Glutamatergic neuron (in vitro differentiated cells): ENCODE data around the gene JPH4. TPM values are rescaled to one million over a fixed set of nuclear protein-coding genes. Genes with fewer than 3 reads are reported as not detected.

ENCODE experiments used
- DNase-seq: peaks from one replicate; pipeline ENCODE4 v3.0.0; 2022
- H3K27ac Mint-ChIP-seq: one replicate; pipeline ENCODE4 v1.8.0; 2020; ENCODE audit warnings: mild to moderate bottlenecking, mixed read lengths, inconsistent platforms; ENCODE audit not compliant: unreplicated experiment
- H3K27me3 Mint-ChIP-seq: one replicate; pipeline ENCODE4 v1.8.0; 2020; ENCODE audit warnings: mild to moderate bottlenecking, moderate library complexity, mixed read lengths, inconsistent platforms; ENCODE audit not compliant: unreplicated experiment
- H3K36me3 Mint-ChIP-seq: one replicate; pipeline ENCODE4 v1.8.0; 2020; ENCODE audit warnings: mild to moderate bottlenecking, mixed read lengths, inconsistent platforms; ENCODE audit not compliant: unreplicated experiment
- H3K4me1 Mint-ChIP-seq: one replicate; pipeline ENCODE4 v1.8.0; 2020; ENCODE audit warnings: mild to moderate bottlenecking, low read depth, mixed read lengths, inconsistent platforms; ENCODE audit not compliant: unreplicated experiment
- H3K4me3 Mint-ChIP-seq: one replicate; pipeline ENCODE4 v1.8.0; 2020; ENCODE audit warnings: mild to moderate bottlenecking, mixed read lengths, inconsistent platforms; ENCODE audit not compliant: unreplicated experiment
- H3K9me3 Mint-ChIP-seq: one replicate; pipeline ENCODE4 v1.8.0; 2020; ENCODE audit warnings: mild to moderate bottlenecking, moderate library complexity, mixed read lengths, inconsistent platforms; ENCODE audit not compliant: unreplicated experiment
- total RNA-seq: library from RNA; stranded (reverse); fragmentation: NEBNext Ultra II Directional; extraction: Animal tissue kit (Norgen Biotek cat#: 25700); gene quantifications from one replicate; pipeline ENCODE4 v1.2.1, GENCODE V29; 2021; ENCODE audit not compliant: unreplicated experiment
- TF ChIP-seq, protein P1 (sequence below): fragments of 200-600 bp; sonication (generic); IDR thresholded peaks from one replicate; pipeline ENCODE4 v1.5.0; 2021; ENCODE audit not compliant: partially characterized antibody, unreplicated experiment

The JPH4 gene
- total RNA-seq, 1 donor from 2014 or later: 52.7 TPM

DNA sequence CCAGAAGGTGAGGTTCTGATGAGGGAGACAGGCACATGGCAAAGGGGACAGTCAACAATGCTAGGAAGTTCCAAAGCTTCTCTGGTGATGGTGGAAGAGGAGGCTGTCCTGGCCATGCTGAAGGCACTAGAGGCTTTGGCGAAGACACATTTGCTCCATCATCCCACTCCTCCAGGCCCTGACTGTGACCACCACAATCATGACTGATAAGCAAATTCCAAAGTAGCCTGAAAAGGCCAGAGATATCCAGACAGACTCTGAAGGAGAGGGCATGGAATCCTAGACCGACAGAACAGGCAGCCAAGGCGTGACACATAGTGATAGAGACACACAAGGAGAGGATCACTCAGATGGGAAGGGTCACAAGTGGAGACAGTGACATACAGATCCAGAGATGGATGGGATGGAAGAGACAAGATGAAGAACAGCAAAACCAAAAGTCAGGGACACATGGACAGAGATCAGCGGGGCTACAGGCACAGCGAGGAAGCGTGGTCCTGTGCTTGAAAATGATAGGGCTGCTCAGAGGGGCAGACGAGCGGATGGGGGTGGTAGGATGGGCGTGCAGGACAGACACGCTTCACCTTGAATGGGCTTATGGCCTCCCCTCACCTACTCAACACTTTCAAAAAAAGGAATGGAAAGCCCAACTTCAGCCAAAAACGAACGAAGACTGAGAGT, 28.3 kb downstream of the JPH4 start:
- no peaks in the 10 kb centered on the region for H3K36me3 Mint-ChIP-seq
- H3K4me3 Mint-ChIP-seq: no peak overlapping the region
- no peak overlapping the region for H3K27ac Mint-ChIP-seq
- H3K9me3 Mint-ChIP-seq: peaks cover 8% of the 10 kb centered on the region
- TF ChIP-seq, protein P1, sequence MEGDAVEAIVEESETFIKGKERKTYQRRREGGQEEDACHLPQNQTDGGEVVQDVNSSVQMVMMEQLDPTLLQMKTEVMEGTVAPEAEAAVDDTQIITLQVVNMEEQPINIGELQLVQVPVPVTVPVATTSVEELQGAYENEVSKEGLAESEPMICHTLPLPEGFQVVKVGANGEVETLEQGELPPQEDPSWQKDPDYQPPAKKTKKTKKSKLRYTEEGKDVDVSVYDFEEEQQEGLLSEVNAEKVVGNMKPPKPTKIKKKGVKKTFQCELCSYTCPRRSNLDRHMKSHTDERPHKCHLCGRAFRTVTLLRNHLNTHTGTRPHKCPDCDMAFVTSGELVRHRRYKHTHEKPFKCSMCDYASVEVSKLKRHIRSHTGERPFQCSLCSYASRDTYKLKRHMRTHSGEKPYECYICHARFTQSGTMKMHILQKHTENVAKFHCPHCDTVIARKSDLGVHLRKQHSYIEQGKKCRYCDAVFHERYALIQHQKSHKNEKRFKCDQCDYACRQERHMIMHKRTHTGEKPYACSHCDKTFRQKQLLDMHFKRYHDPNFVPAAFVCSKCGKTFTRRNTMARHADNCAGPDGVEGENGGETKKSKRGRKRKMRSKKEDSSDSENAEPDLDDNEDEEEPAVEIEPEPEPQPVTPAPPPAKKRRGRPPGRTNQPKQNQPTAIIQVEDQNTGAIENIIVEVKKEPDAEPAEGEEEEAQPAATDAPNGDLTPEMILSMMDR: no peak
- peaks cover under 1% of the 10 kb centered on the region for H3K4me1 Mint-ChIP-seq
- peaks cover 13% of the 10 kb centered on the region for H3K27me3 Mint-ChIP-seq
- DNase-seq: no peak

DNA sequence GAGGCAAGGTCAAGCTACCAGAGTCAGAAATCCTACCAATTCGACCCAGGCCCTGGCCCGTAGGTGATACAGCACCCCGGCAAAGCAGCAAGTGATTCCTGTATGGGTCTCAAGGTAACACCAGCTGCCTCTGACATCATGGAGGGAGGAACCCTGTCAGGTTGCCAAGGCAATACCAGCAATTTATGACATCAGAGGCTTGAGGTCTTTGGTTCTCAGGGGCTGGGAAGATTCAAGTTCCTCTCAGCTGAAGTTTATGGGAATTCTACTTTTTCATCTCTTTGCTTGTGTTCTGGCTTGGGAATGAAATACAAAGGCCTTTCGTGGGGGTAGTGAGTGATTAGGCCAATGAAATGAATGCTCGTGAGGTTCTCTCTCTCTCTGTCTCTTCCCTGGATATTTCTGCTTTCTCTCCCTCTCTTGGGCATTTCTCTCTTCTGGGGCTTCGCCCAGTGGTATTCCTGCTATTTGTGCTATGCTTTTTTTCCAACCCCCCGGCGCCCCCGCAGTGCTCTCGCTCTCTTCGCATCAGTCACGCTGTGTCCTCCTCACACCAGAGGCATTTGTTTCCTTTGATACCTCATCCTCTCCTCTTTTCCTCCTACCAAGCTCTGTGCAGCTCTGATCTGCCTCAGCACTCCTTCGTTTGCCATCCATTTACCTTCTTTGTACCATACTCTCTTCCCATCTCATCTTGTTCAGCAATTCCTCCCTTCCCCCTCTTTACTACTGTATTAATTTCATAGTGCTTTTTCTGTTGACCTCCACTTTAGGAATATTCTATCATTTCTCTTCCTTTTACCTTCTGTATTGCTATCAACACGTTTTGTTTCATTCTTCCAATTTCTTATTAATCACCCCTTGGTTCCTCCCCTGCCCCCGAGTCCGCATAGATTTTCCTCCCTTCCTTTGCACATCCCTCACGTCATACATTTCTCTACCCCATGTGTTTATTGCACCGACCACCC, 30.0 kb downstream of the JPH4 start:
- Mint-ChIP-seq H3K27ac (no peak overlapping the region), H3K36me3 (no peaks in the 10 kb centered on the region), H3K9me3 (peaks cover 14% of the 10 kb centered on the region), H3K4me1 (no peaks in the 10 kb centered on the region), H3K4me3 (no peak overlapping the region), H3K27me3 (peaks cover 15% of the 10 kb centered on the region)
- no peak for DNase-seq
- TF ChIP-seq, protein P1: no peak

GRCh38 chr14:23547924-23548323, 30.7 kb downstream of the JPH4 start:
- H3K36me3 Mint-ChIP-seq: no peaks in the 10 kb centered on the region
- TF ChIP-seq, protein P1: no peak

DNA sequence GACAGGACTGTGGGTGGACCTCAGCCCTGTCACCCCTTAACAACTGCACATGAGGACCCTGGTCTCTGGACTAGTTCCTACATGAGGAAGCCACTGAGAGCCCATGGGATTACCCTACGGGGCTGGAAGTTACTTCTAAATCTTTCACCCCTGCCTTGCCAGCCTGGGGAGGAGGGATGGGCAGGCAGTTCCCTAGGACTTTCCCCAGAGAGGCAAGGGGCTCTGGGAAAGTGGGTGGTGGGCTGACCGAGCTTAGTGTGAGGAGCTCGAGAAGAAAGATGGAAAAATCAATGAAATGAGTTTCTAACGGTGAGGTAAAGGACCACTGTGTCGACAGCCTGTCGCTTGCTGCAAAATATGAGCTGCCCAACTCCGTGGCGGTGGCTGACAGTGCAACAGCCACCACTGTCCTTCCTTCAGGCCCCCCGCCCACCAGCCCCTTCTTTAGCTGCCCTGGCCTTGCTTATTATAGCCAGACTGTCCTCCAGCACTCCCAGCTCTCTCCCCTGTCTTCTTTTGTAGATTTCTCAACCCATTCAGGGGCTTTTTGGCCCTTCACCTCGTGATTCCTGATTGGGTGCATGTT, 32.0 kb downstream of the JPH4 start:
- Mint-ChIP-seq H3K9me3 (peaks cover 12% of the 10 kb centered on the region), H3K4me1 (peaks cover 14% of the 10 kb centered on the region), H3K27me3 (peaks cover 17% of the 10 kb centered on the region), H3K36me3 (no peaks in the 10 kb centered on the region), H3K27ac (peak overlapping the region; percentile 12), H3K4me3 (peak overlapping the region; percentile 78)
- TF ChIP-seq, protein P1: no peak
- DNase-seq: no peak

More at GRCh38 chr14:23547924-23548323, 30.7 kb downstream of the JPH4 start:
- no peak for DNase-seq
- peaks cover 13% of the 10 kb centered on the region for H3K9me3 Mint-ChIP-seq
- peaks cover 5% of the 10 kb centered on the region for H3K4me1 Mint-ChIP-seq
- peaks cover 15% of the 10 kb centered on the region for H3K27me3 Mint-ChIP-seq
- no peak overlapping the region for H3K4me3 Mint-ChIP-seq
- H3K27ac Mint-ChIP-seq: no peak overlapping the region
